GM12891 (cell line): ENCODE results near the gene TTC36.

Experiments used
- POLR2AphosphoS5 ChIP-seq: IDR thresholded peaks from 2 replicates; pipeline ENCODE4 v1.6.1; 2011; ENCODE audit warnings: low read depth, low read length, control low read depth
- SPI1 ChIP-seq: IDR thresholded peaks from 2 replicates; pipeline ENCODE4 v1.6.1; 2011; ENCODE audit warnings: low read depth, low read length, control low read depth

DNA sequence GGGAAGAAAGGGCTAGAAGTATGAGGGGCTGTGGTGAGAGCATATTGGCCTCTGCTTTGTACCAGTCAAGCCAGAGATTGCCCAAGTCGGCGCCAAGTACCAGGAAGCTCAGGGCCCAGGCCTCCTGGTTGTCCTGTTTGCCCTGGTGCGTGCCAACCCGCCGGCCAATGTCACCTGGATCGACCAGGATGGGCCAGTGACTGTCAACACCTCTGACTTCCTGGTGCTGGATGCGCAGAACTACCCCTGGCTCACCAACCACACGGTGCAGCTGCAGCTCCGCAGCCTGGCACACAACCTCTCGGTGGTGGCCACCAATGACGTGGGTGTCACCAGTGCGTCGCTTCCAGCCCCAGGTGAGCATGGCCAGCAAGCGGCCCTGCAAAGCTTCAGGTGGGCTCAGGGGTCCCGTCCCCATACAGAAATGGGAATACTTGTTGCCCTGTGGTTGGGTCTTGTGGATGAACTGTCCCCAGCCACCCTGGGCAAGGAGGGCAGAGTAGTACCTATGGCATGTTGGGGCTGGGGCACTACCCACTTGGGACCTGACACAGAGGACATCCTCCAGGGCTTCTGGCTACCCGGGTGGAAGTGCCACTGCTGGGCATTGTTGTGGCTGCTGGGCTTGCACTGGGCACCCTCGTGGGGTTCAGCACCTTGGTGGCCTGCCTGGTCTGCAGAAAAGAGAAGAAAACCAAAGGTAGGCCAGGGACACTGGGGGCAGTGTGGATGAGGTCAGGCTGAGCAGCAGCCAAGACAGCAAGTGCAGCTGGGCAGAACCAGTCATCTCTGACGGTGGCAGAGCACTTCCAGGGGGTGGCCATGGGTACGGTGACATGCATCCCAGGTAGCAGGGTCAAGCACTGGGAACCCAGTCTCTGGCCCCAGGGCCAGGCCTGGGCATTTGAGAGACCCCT, 5.8 kb downstream of the TTC36 start:
- TF ChIP-seq POLR2AphosphoS5 (no peak), SPI1 (no peak)
